ENCODE measurements around the gene DDX53. TPM values are rescaled to one million over a fixed set of nuclear protein-coding genes. Genes with fewer than 3 reads are reported as not detected.

Gene DDX53
- total RNA-seq, 1 donor, result not detected

- no peak for TF ChIP-seq CTCF (IDR thresholded peaks at IDR 0.05; ENCODE audit: extremely low read depth, low read depth, low read length)
- Histone ChIP-seq H3K27ac (ENCODE audit: low read depth, low read length) (no peak overlapping the region), H3K4me1 (ENCODE audit: insufficient read depth, low read length) (no peaks in the 10 kb centered on the region), H2AFZ (ENCODE audit: low read length) (no peak overlapping the region), H4K20me1 (ENCODE audit: insufficient read depth, low read length) (no peaks in the 10 kb centered on the region), H3K4me2 (ENCODE audit: insufficient read depth, low read length) (no peak overlapping the region), H3K36me3 (ENCODE audit: insufficient read depth, low read length) (no peaks in the 10 kb centered on the region), H3K9me3 (ENCODE audit: low read depth, low read length) (no peaks in the 10 kb centered on the region), H3K27me3 (ENCODE audit: insufficient read depth, low read length) (no peaks in the 10 kb centered on the region), H3K4me3 (ENCODE audit: insufficient read depth, low read length) (no peak overlapping the region), H3K79me2 (ENCODE audit: insufficient read depth, low read length) (no peaks in the 10 kb centered on the region)
- no peak for DNase-seq (ENCODE audit: insufficient read length, low spot score, missing footprints)
Measured at GRCh38 chrX:23046443-23046842, 46.7 kb downstream of the DDX53 start.

- H3K79me2 ChIP-seq (ENCODE audit: insufficient read depth, low read length), result no peaks in the 10 kb centered on the region
- no peak for TF ChIP-seq CTCF (IDR thresholded peaks at IDR 0.05; ENCODE audit: extremely low read depth, low read depth, low read length)
Measured at GRCh38 chrX:23048806-23049573, 49.2 kb downstream of the DDX53 start.

GRCh38 chrX:23052324-23052723 is 52.6 kb downstream of the DDX53 start:
- Histone ChIP-seq H4K20me1 (ENCODE audit: insufficient read depth, low read length) (no peaks in the 10 kb centered on the region), H3K4me2 (ENCODE audit: insufficient read depth, low read length) (no peak overlapping the region), H3K4me1 (ENCODE audit: insufficient read depth, low read length) (no peaks in the 10 kb centered on the region), H2AFZ (ENCODE audit: low read length) (no peak overlapping the region), H3K36me3 (ENCODE audit: insufficient read depth, low read length) (no peaks in the 10 kb centered on the region), H3K79me2 (ENCODE audit: insufficient read depth, low read length) (no peaks in the 10 kb centered on the region), H3K4me3 (ENCODE audit: insufficient read depth, low read length) (no peak overlapping the region), H3K27me3 (ENCODE audit: insufficient read depth, low read length) (no peaks in the 10 kb centered on the region), H3K27ac (ENCODE audit: low read depth, low read length) (no peak overlapping the region), H3K9me3 (ENCODE audit: low read depth, low read length) (no peaks in the 10 kb centered on the region)
- TF ChIP-seq CTCF (IDR thresholded peaks at IDR 0.05; ENCODE audit: extremely low read depth, low read depth, low read length), result no peak
- DNase-seq (ENCODE audit: insufficient read length, low spot score, missing footprints), result no peak

More at GRCh38 chrX:23048806-23049573, 49.2 kb downstream of the DDX53 start:
- no peak overlapping the region for H2AFZ ChIP-seq (ENCODE audit: low read length)
- H3K4me3 ChIP-seq (ENCODE audit: insufficient read depth, low read length), result no peak overlapping the region
- no peaks in the 10 kb centered on the region for H3K9me3 ChIP-seq (ENCODE audit: low read depth, low read length)
- no peak for DNase-seq (ENCODE audit: insufficient read length, low spot score, missing footprints)
- H3K27me3 ChIP-seq (ENCODE audit: insufficient read depth, low read length), result no peaks in the 10 kb centered on the region
- no peak overlapping the region for H3K4me2 ChIP-seq (ENCODE audit: insufficient read depth, low read length)
- H3K36me3 ChIP-seq (ENCODE audit: insufficient read depth, low read length), result no peaks in the 10 kb centered on the region
- H4K20me1 ChIP-seq (ENCODE audit: insufficient read depth, low read length), result no peaks in the 10 kb centered on the region
- no peaks in the 10 kb centered on the region for H3K4me1 ChIP-seq (ENCODE audit: insufficient read depth, low read length)
- H3K27ac ChIP-seq (ENCODE audit: low read depth, low read length), result no peak overlapping the region
